HepG2 (cell line): ENCODE results near the gene CCT4. TPM values are rescaled to one million over a fixed set of nuclear protein-coding genes. Genes with fewer than 3 reads are reported as not detected.

Experiments
- EEA1 ChIP-seq: sonication (generic); formaldehyde crosslinking; IDR thresholded peaks from 2 replicates; pipeline ENCODE4 v1.5.1; 2020; ENCODE audit warnings: mild to moderate bottlenecking, missing genetic modification reagents, borderline replicate concordance
- HNRNPUL1 ChIP-seq: fragments of 200-400 bp; formaldehyde crosslinking; IDR thresholded peaks from 2 replicates; pipeline ENCODE4 v1.6.1; 2017; ENCODE audit warnings: low read depth, mild to moderate bottlenecking, low read length, moderate library complexity
- KLF9 ChIP-seq: IDR thresholded peaks from 2 replicates; pipeline ENCODE4 v1.6.1; 2016; ENCODE audit warnings: low read depth
- MEIS2 ChIP-seq: sonication (generic); formaldehyde crosslinking; IDR thresholded peaks from 2 replicates; pipeline ENCODE4 v1.9.0; 2021; ENCODE audit warnings: mild to moderate bottlenecking, missing genetic modification reagents
- PHB2 ChIP-seq: fragments of 450-650 bp; IDR thresholded peaks from 2 replicates; pipeline ENCODE4 v1.6.1; 2018; ENCODE audit not compliant: partially characterized antibody
- REST ChIP-seq, 2 experiments: IDR thresholded peaks; 2 replicates each; pipeline ENCODE4 v1.6.1; 2011 to 2012; ENCODE audit warnings: low read length in 2 of 2, borderline replicate concordance in 1 of 2, low read depth in 1 of 2, mild to moderate bottlenecking in 1 of 2, moderate library complexity in 1 of 2
- SIN3A ChIP-seq: IDR thresholded peaks from 2 replicates; pipeline ENCODE4 v1.6.1; 2011; ENCODE audit warnings: low read depth, mild to moderate bottlenecking, control low read depth, low read length, borderline replicate concordance
- SMAD1 ChIP-seq: sonication (generic); formaldehyde crosslinking; IDR thresholded peaks from 2 replicates; pipeline ENCODE4 v1.4.0; 2020; ENCODE audit warnings: missing genetic modification reagents, low read depth, mild to moderate bottlenecking, borderline replicate concordance
- ZMYM2 ChIP-seq: sonication (generic); formaldehyde crosslinking; IDR thresholded peaks from 2 replicates; pipeline ENCODE4 v1.8.0; 2022; ENCODE audit warnings: mild to moderate bottlenecking, missing genetic modification reagents
- ZNF18 ChIP-seq: sonication (generic); formaldehyde crosslinking; IDR thresholded peaks from 2 replicates; pipeline ENCODE4 v1.8.0; 2022; ENCODE audit warnings: mild to moderate bottlenecking, missing genetic modification reagents; ENCODE audit not compliant: insufficient replicate concordance
- ZNF234 ChIP-seq: sonication (generic); formaldehyde crosslinking; conservative IDR thresholded peaks from 2 replicates; pipeline ENCODE4 v1.5.1; 2020; ENCODE audit warnings: mild to moderate bottlenecking, missing genetic modification reagents
- ZNF33A ChIP-seq: sonication (generic); formaldehyde crosslinking; IDR thresholded peaks from 2 replicates; pipeline ENCODE4 v1.5.1; 2020; ENCODE audit warnings: missing genetic modification reagents, mild to moderate bottlenecking, moderate library complexity, borderline replicate concordance
- ZNF468 ChIP-seq: sonication (generic); formaldehyde crosslinking; IDR thresholded peaks from 2 replicates; pipeline ENCODE4 v1.8.0; 2022; ENCODE audit warnings: mild to moderate bottlenecking, moderate library complexity, missing genetic modification reagents
- ZNF562 ChIP-seq: sonication (generic); formaldehyde crosslinking; IDR thresholded peaks from 2 replicates; pipeline ENCODE4 v1.8.0; 2022; ENCODE audit warnings: missing genetic modification reagents, borderline replicate concordance
- ZNF780A ChIP-seq: sonication (generic); formaldehyde crosslinking; IDR thresholded peaks from 2 replicates; pipeline ENCODE4 v1.8.0; 2022; ENCODE audit warnings: mild to moderate bottlenecking, missing genetic modification reagents, moderate library complexity
- ZNF83 ChIP-seq: sonication (generic); formaldehyde crosslinking; IDR thresholded peaks from 2 replicates; pipeline ENCODE4 v1.4.0; 2020; ENCODE audit warnings: missing genetic modification reagents, mild to moderate bottlenecking, borderline replicate concordance
- polyA plus RNA-seq, 8 experiments: library from polyadenylated mRNA; depleted of rRNA in 3 of 8; stranded (reverse) in 7 of 8; unstranded in 1 of 8; fragments of >200 nt; fragmentation: Illumina TruSeq in 4 of 8; extraction: Trizol in 4 of 8; gene quantifications; 2 replicates each; pipeline versions ENCODE4 v1.2.1 to v1.2.3, GENCODE V29; 2011 to 2016; ENCODE audit warnings: low read depth in 4 of 8, missing spikeins in 1 of 8, mixed read lengths in 1 of 8; ENCODE audit not compliant: insufficient read depth in 1 of 8
- total RNA-seq, 5 experiments: library from RNA; depleted of rRNA; stranded (reverse); fragments of >200 nt; fragmentation: Illumina TruSeq; extraction: Trizol; gene quantifications; 2 replicates each; pipeline ENCODE4 v1.2.3, GENCODE V29; 2016; ENCODE audit warnings: low read depth in 1 of 5
- TF ChIP-seq, protein P1 (sequence below): IDR thresholded peaks from 2 replicates; pipeline ENCODE4 v1.4.0; 2020; ENCODE audit warnings: mild to moderate bottlenecking, missing genetic modification reagents

CCT4 gene
- total and polyA plus RNA-seq, 2 of the 13 experiments (the other 11 are each of a cell fraction or from before 2014, with no cell fraction given), result 138 to 340 TPM

GRCh38 chr2:61888267-61889055 lies at the start of gene CCT4 (continued):
- TF ChIP-seq PHB2, result no peak
- peak; percentile 60; the same call in 1 of the 2 replicates for TF ChIP-seq ZMYM2 (CRISPR knock-in tag)
- TF ChIP-seq ZNF83, result no peak; the same call in 1 of the 2 replicates
- TF ChIP-seq EEA1 (CRISPR knock-in tag), result peak; percentile 28; the same call in 1 of the 2 replicates
- peak; percentile 71; the same call in 1 of the 2 replicates for TF ChIP-seq SMAD1 (CRISPR knock-in tag)
- peak; percentile 83; the same call in 1 of the 2 replicates for TF ChIP-seq ZNF780A
- TF ChIP-seq ZNF468 (CRISPR knock-in tag), result peak; percentile 90; the same call in 1 of the 2 replicates
- TF ChIP-seq MEIS2 (CRISPR knock-in tag), result peak; percentile 79; the same call in 1 of the 2 replicates
- TF ChIP-seq KLF9, result no peak
- no peak for TF ChIP-seq ZNF234 (CRISPR knock-in tag)
- no peak for TF ChIP-seq ZNF562 (CRISPR knock-in tag)
- peak; percentile 69 for TF ChIP-seq SIN3A
- 0 out of 2 replicates have a peak, but pooled peaks have one; percentile 76 for TF ChIP-seq HNRNPUL1
- peak; percentile 87; the same call in 1 of the 2 replicates for TF ChIP-seq ZNF33A
- TF ChIP-seq REST (IDR thresholded peaks at IDR 0.05; ENCODE audit: borderline replicate concordance in 1 of 2, low read depth in 1 of 2, low read length in 2 of 2), result peak in 1 of 2 experiments; percentile 76; a peak in 1 of 4 replicates
- TF ChIP-seq, protein P1, sequence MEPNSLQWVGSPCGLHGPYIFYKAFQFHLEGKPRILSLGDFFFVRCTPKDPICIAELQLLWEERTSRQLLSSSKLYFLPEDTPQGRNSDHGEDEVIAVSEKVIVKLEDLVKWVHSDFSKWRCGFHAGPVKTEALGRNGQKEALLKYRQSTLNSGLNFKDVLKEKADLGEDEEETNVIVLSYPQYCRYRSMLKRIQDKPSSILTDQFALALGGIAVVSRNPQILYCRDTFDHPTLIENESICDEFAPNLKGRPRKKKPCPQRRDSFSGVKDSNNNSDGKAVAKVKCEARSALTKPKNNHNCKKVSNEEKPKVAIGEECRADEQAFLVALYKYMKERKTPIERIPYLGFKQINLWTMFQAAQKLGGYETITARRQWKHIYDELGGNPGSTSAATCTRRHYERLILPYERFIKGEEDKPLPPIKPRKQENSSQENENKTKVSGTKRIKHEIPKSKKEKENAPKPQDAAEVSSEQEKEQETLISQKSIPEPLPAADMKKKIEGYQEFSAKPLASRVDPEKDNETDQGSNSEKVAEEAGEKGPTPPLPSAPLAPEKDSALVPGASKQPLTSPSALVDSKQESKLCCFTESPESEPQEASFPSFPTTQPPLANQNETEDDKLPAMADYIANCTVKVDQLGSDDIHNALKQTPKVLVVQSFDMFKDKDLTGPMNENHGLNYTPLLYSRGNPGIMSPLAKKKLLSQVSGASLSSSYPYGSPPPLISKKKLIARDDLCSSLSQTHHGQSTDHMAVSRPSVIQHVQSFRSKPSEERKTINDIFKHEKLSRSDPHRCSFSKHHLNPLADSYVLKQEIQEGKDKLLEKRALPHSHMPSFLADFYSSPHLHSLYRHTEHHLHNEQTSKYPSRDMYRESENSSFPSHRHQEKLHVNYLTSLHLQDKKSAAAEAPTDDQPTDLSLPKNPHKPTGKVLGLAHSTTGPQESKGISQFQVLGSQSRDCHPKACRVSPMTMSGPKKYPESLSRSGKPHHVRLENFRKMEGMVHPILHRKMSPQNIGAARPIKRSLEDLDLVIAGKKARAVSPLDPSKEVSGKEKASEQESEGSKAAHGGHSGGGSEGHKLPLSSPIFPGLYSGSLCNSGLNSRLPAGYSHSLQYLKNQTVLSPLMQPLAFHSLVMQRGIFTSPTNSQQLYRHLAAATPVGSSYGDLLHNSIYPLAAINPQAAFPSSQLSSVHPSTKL (CRISPR knock-in tag), result peak; percentile 87
- no peak for TF ChIP-seq ZNF18 (CRISPR knock-in tag)
